ENCODE data around the gene VTI1A. TPM values are rescaled to one million over a fixed set of nuclear protein-coding genes. Genes with fewer than 3 reads are reported as not detected.

Gene VTI1A
- polyA plus RNA-seq, 1 donor from 2014 or later, result 28.7 TPM

DNA sequence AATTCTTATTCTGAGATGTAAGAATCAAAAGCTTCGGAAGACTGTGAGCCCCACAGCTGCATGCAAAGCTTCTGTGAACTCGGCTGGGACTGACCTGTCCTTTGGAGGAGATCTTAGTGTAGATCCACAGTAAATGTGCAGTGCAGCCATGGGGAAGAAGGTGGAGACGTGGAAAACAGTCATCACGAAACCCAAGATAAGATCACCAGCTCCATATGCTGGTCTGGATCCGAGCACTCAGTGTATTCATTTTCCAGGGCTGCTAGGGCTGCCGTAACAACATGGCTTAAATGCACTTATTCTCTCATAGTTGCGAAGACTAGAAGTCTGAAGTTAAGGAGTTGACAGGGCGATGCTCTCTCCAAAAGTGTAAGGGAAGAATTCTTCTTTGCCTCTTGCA, 360.0 kb downstream of the VTI1A start:
- no peak overlapping the region for H3K27ac ChIP-seq (ENCODE audit: low read length)
- TF ChIP-seq SMC3 (conservative IDR thresholded peaks at IDR 0.05; ENCODE audit: poor library complexity) (no peak), TAF1 (IDR thresholded peaks at IDR 0.05; ENCODE audit: low read depth) (no peak)
- TF ChIP-seq, protein P1, sequence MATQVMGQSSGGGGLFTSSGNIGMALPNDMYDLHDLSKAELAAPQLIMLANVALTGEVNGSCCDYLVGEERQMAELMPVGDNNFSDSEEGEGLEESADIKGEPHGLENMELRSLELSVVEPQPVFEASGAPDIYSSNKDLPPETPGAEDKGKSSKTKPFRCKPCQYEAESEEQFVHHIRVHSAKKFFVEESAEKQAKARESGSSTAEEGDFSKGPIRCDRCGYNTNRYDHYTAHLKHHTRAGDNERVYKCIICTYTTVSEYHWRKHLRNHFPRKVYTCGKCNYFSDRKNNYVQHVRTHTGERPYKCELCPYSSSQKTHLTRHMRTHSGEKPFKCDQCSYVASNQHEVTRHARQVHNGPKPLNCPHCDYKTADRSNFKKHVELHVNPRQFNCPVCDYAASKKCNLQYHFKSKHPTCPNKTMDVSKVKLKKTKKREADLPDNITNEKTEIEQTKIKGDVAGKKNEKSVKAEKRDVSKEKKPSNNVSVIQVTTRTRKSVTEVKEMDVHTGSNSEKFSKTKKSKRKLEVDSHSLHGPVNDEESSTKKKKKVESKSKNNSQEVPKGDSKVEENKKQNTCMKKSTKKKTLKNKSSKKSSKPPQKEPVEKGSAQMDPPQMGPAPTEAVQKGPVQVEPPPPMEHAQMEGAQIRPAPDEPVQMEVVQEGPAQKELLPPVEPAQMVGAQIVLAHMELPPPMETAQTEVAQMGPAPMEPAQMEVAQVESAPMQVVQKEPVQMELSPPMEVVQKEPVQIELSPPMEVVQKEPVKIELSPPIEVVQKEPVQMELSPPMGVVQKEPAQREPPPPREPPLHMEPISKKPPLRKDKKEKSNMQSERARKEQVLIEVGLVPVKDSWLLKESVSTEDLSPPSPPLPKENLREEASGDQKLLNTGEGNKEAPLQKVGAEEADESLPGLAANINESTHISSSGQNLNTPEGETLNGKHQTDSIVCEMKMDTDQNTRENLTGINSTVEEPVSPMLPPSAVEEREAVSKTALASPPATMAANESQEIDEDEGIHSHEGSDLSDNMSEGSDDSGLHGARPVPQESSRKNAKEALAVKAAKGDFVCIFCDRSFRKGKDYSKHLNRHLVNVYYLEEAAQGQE (IDR thresholded peaks at IDR 0.05; ENCODE audit: borderline replicate concordance), result no peak

DNA sequence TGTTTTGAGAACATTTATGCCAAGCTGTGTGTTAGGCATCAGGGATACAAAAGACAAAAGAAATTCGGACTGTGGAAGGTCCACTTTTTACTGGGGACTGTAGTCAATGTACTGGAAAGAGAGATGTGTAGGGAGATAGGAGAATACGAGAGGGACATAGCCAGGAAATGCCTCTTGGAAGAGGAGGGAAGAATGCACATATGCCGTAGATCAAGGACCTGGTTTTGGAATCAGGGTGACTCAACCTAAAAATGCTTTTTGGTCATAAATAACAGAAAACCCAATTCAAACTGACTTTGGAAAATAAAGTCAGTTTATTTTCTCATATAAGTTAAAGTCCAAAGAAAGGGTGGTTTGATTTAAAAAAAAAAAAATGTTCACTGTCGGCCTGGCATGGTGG, 362.7 kb downstream of the VTI1A start:
- Histone ChIP-seq H3F3A (ENCODE audit: insufficient read depth, low read length, poor library complexity, severe bottlenecking) (no peaks in the 10 kb centered on the region), H3K27ac (ENCODE audit: low read length) (no peak overlapping the region), H3K79me2 (replicated peaks; ENCODE audit: insufficient read depth, low read length) (no peaks in the 10 kb centered on the region), H2AFZ (ENCODE audit: low read depth, low read length) (no peak overlapping the region), H3K9me3 (ENCODE audit: low read length) (no peaks in the 10 kb centered on the region), H3K4me2 (ENCODE audit: low read length) (no peak overlapping the region), H3K4me3 (ENCODE audit: low read length) (no peak overlapping the region), H3K27me3 (ENCODE audit: insufficient read depth, low read depth, low read length) (no peaks in the 10 kb centered on the region), H3K9me2 (ENCODE audit: insufficient read depth, low read length) (no peaks in the 10 kb centered on the region), H3K9ac (ENCODE audit: low read length) (no peak overlapping the region), H4K20me1 (ENCODE audit: insufficient read depth) (no peaks in the 10 kb centered on the region), H3K36me3 (ENCODE audit: insufficient read depth, low read length) (no peaks in the 10 kb centered on the region)
- TF ChIP-seq EP300 (conservative IDR thresholded peaks at IDR 0.05; ENCODE audit: poor library complexity, severe bottlenecking) (no peak), RAD21 (conservative IDR thresholded peaks at IDR 0.05) (no peak)

More for the DNA sequence above, 360.0 kb downstream of the VTI1A start:
- Histone ChIP-seq H3K36me3 (ENCODE audit: insufficient read depth, low read length) (no peaks in the 10 kb centered on the region), H2AFZ (ENCODE audit: low read depth, low read length) (no peak overlapping the region), H3K27me3 (ENCODE audit: insufficient read depth, low read depth, low read length) (no peaks in the 10 kb centered on the region), H3K79me2 (replicated peaks; ENCODE audit: insufficient read depth, low read length) (no peaks in the 10 kb centered on the region), H3K9me2 (ENCODE audit: insufficient read depth, low read length) (no peaks in the 10 kb centered on the region), H3F3A (ENCODE audit: insufficient read depth, low read length, poor library complexity, severe bottlenecking) (no peaks in the 10 kb centered on the region), H3K4me3 (ENCODE audit: low read length) (no peak overlapping the region), H3K9me3 (ENCODE audit: low read length) (no peaks in the 10 kb centered on the region), H3K4me2 (ENCODE audit: low read length) (no peak overlapping the region), H3K9ac (ENCODE audit: low read length) (no peak overlapping the region), H4K20me1 (ENCODE audit: insufficient read depth) (no peaks in the 10 kb centered on the region)

DNA sequence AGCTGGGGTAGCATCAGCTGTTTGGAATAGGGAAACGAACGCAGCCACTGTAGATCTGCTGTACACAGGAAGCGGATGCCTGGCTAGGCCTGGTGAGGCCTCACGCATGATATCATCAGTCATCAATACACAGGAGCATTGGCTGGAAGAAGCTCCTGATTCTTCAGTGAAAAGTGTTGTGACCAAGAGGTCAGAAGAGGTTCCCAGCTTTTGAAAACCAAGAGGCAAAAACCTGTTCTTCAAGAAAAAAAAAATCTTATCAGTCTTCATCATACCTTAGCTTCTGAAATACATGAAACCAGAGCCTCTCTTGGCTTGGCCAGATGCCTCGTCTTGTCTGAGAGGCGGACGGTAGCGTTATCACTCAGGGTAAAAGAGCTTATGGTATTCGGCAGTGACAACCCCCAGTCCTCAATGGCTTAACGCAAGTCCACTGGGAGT, 363.7 kb downstream of the VTI1A start:
- H3K9ac ChIP-seq (ENCODE audit: low read length), result no peak overlapping the region
- no peaks in the 10 kb centered on the region for H3K27me3 ChIP-seq (ENCODE audit: insufficient read depth, low read depth, low read length)
- H3K4me3 ChIP-seq (ENCODE audit: low read length), result no peak overlapping the region
- no peak overlapping the region for H3K4me2 ChIP-seq (ENCODE audit: low read length)
- H3K9me3 ChIP-seq (ENCODE audit: low read length), result no peaks in the 10 kb centered on the region
- no peaks in the 10 kb centered on the region for H3K79me2 ChIP-seq (replicated peaks; ENCODE audit: insufficient read depth, low read length)
- no peaks in the 10 kb centered on the region for H3K36me3 ChIP-seq (ENCODE audit: insufficient read depth, low read length)
- H3K9me2 ChIP-seq (ENCODE audit: insufficient read depth, low read length), result no peaks in the 10 kb centered on the region
- H3K27ac ChIP-seq (ENCODE audit: low read length), result no peak overlapping the region
- no peak overlapping the region for H2AFZ ChIP-seq (ENCODE audit: low read depth, low read length)
- TF ChIP-seq MXI1 (conservative IDR thresholded peaks at IDR 0.05; ENCODE audit: poor library complexity, severe bottlenecking), result no peak
- TF ChIP-seq, protein P1 (IDR thresholded peaks at IDR 0.05; ENCODE audit: borderline replicate concordance), result no peak
- no peak for TF ChIP-seq EP300 (conservative IDR thresholded peaks at IDR 0.05; ENCODE audit: poor library complexity, severe bottlenecking)
- TF ChIP-seq, protein P2, sequence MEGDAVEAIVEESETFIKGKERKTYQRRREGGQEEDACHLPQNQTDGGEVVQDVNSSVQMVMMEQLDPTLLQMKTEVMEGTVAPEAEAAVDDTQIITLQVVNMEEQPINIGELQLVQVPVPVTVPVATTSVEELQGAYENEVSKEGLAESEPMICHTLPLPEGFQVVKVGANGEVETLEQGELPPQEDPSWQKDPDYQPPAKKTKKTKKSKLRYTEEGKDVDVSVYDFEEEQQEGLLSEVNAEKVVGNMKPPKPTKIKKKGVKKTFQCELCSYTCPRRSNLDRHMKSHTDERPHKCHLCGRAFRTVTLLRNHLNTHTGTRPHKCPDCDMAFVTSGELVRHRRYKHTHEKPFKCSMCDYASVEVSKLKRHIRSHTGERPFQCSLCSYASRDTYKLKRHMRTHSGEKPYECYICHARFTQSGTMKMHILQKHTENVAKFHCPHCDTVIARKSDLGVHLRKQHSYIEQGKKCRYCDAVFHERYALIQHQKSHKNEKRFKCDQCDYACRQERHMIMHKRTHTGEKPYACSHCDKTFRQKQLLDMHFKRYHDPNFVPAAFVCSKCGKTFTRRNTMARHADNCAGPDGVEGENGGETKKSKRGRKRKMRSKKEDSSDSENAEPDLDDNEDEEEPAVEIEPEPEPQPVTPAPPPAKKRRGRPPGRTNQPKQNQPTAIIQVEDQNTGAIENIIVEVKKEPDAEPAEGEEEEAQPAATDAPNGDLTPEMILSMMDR (IDR thresholded peaks at IDR 0.05; ENCODE audit: poor library complexity, severe bottlenecking), result no peak
- TF ChIP-seq RAD21 (conservative IDR thresholded peaks at IDR 0.05), result no peak
- TF ChIP-seq EZH2 (IDR thresholded peaks at IDR 0.05; ENCODE audit: borderline replicate concordance, insufficient read depth, low read length, poor library complexity, severe bottlenecking), result no peak
- no peak for TF ChIP-seq POLR2AphosphoS5 (IDR thresholded peaks at IDR 0.05)
- no peak for TF ChIP-seq TAF1 (IDR thresholded peaks at IDR 0.05; ENCODE audit: low read depth)
- TF ChIP-seq SMC3 (conservative IDR thresholded peaks at IDR 0.05; ENCODE audit: poor library complexity), result no peak
- no peaks in the 10 kb centered on the region for H4K20me1 ChIP-seq (ENCODE audit: insufficient read depth)
- no peaks in the 10 kb centered on the region for H3F3A ChIP-seq (ENCODE audit: insufficient read depth, low read length, poor library complexity, severe bottlenecking)
